ENCODE results near the gene FSTL4. TPM values are rescaled to one million over a fixed set of nuclear protein-coding genes. Genes with fewer than 3 reads are reported as not detected.

Gene FSTL4
- total RNA-seq, 1 donor from 2014 or later, result not detected

GRCh38 chr5:133613184-133613583 lies 843 bp upstream of the FSTL4 start:
- ATAC-seq (ENCODE audit: poor library complexity), result no peak
- no peak for DNase-seq
- intact Hi-C loops (cut with DNase I), result loop anchor here (10.0 kb wide), 1 partner anchor 188 kb away; no protein-coding TSS in a partner anchor

- intact Hi-C loops (cut with DNase I), result loop anchor here (10.0 kb wide), 1 partner anchor 187 kb away; no protein-coding TSS in a partner anchor
- ATAC-seq (ENCODE audit: poor library complexity), result peak; percentile 5
- DNase-seq, result no peak
Measured at GRCh38 chr5:133611357-133612248, 738 bp downstream of the FSTL4 start.

DNA sequence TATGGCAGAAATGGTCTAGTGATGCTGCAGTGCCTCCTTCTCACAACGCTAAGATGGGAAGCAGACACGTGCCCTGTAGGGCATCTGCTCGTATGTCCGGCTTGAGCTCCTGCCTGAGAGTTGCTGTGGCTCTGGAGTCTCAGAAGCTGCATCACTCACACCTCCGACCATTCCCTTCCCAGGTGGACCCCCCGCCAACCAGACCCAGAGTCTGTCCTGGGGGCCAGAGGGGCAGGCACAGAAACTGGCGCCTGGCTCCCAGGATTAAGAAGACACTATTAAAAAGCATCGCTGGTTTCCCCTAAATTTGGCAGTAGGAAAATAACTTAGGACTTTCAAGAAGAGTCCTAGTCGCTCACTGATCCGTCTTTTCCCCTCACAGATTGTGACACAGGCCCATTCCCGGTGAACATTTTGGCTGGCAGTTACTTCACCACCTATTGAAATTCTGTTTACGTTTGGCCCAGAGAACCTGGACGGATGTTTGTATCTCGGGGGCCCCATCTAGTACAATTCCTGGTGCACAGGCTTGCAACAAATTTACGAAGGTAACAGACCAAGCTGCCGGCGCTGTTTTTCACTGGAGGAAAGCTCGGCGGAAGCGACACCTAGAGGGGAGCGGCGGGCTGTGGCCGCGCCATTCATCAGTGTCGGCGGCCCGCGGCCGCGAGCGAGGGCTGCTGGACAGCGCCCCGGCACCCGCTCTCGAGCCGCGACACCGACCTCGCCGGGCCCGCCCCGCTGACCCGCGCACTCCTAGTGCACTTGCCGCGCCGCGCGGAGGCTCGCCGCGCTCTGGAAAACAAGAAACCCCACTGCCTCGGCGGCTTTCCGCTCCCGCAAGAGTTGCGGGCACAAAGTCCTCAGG lies 1.6 kb downstream of the FSTL4 start:
- DNase-seq (peak; percentile 72), ATAC-seq (ENCODE audit: poor library complexity) (peak; percentile 97)
- intact Hi-C loops (cut with DNase I), result loop anchor here (10.0 kb wide), 1 partner anchor 186 kb away; no protein-coding TSS in a partner anchor

DNA sequence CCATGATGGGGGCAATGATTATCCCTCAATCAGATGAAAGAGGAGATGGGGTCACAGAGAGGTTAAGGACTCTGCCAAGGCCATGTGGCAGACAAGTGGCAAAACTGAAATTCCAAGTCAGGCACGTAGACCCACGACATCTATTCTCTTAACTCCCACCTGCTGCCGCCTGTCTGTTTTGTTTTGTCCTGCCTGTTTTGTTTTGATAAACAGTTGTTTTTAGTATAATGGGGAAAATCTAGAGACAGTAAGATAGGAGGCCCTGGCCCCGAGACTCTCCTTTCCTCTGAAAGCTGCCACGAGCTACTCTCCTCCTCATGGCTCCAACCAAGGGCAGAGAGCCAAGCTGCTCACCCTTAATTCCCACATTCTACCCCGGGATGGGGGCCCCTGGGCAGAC lies 4.9 kb downstream of the FSTL4 start:
- ATAC-seq (ENCODE audit: poor library complexity) (no peak), DNase-seq (no peak)
- intact Hi-C loops (cut with DNase I), result no loop called here

DNA sequence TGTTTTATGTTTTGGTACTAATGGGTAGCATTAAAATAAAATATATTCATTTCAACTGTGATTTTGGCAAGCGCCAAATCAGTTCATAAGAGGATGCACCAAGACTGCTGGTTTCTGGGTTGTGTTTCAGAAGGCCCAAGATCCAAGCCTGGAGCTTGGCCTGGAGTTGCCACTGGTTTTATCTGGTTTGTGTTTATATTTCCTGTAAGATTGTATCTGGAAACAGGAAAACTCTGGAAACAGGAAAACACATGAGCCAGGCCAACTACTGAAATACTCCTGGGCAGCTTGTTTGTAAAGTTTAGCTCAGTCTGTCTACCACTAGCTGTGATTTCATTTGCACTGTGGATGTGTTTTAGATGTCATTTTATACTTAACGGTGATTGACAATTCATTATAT lies 5.5 kb downstream of the FSTL4 start:
- ATAC-seq (ENCODE audit: poor library complexity), result no peak
- intact Hi-C loops (cut with DNase I), result no loop called here
- DNase-seq, result no peak

- intact Hi-C loops (cut with DNase I), result no loop called here
- ATAC-seq (ENCODE audit: poor library complexity) (peak; percentile 94), DNase-seq (no peak)
Measured at GRCh38 chr5:133605323-133605722, 7.0 kb downstream of the FSTL4 start.

GRCh38 chr5:133603711-133604110 lies 8.6 kb downstream of the FSTL4 start:
- ATAC-seq (ENCODE audit: poor library complexity) (no peak), DNase-seq (no peak)
- intact Hi-C loops (cut with DNase I), result no loop called here

GRCh38 chr5:133602835-133603380 lies 9.4 kb downstream of the FSTL4 start:
- ATAC-seq (ENCODE audit: poor library complexity), result no peak

DNA sequence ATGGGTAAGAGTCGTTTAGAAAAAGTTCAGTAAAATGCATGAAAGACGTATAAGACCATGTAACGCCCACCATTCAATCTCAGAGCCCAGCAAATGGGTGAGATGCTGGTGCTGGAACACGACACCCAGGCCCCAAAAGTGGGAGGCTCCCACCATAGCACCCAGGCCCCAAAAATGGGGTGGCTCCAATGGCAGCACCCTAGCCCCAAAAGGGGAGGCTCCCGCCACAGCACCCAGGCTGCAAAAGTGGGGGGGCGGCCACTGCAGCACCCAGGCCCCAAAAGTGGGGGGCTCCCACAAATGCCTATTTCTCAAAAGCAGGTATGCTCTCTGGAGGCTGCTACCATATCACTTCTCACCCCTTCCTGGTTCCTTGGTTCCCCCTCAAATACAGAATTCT lies 12.7 kb downstream of the FSTL4 start:
- intact Hi-C loops (cut with DNase I), result no loop called here
- no peak for ATAC-seq (ENCODE audit: poor library complexity)
- DNase-seq, result no peak

More at GRCh38 chr5:133602835-133603380, 9.4 kb downstream of the FSTL4 start:
- intact Hi-C loops (cut with DNase I), result no loop called here
- no peak for DNase-seq

DNA sequence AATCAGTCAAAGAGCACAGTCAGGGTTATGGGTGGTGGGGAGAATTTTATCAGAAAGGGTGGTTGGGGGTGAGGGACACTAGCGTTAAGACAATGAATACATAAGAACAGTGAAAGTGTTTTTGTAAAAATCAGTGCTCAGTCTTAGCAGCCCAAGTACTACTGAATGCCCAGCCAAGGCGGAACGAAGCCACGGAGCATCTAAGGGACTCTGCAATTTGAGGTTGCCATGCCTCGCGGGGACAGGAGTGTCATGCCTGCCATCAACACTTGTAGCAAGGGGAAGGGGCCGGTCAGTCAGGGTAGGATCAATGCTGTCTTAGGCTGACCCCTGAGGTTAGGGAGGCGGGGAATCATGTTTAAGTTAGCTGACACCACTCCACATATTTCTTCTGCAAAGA lies 13.3 kb downstream of the FSTL4 start:
- intact Hi-C loops (cut with DNase I), result no loop called here
- ATAC-seq (ENCODE audit: poor library complexity), result no peak
- DNase-seq, result no peak

GRCh38 chr5:133596049-133596448 lies 16.3 kb downstream of the FSTL4 start:
- ATAC-seq (ENCODE audit: poor library complexity), result no peak
- no peak for DNase-seq
- intact Hi-C loops (cut with DNase I), result no loop called here

GRCh38 chr5:133595465-133595864 lies 16.9 kb downstream of the FSTL4 start:
- DNase-seq (no peak), ATAC-seq (ENCODE audit: poor library complexity) (no peak)
- intact Hi-C loops (cut with DNase I), result no loop called here

GRCh38 chr5:133589286-133589685 lies 23.1 kb downstream of the FSTL4 start:
- no peak for ATAC-seq (ENCODE audit: poor library complexity)
- DNase-seq, result no peak
- intact Hi-C loops (cut with DNase I), result no loop called here

DNA sequence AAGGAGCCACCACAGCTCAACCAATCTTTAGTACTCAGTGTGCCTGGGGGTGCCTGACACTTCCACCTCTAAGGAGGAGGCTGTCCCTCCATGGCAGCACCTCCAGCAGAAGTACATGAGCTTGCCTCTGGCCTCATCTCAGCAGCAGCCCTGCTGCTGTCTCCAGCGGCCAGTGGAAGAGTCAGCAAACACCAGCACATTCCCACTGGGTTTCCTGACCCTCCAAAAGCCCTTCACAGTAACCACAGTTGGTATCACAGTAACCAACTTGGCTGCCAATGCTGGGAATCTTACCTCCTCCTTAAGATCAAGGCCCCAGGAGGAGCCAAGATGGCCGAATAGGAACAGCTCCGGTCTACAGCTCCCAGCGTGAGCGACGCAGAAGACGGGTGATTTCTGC lies 29.4 kb downstream of the FSTL4 start:
- intact Hi-C loops (cut with DNase I), result no loop called here
- no peak for DNase-seq
- no peak for ATAC-seq (ENCODE audit: poor library complexity)

DNA sequence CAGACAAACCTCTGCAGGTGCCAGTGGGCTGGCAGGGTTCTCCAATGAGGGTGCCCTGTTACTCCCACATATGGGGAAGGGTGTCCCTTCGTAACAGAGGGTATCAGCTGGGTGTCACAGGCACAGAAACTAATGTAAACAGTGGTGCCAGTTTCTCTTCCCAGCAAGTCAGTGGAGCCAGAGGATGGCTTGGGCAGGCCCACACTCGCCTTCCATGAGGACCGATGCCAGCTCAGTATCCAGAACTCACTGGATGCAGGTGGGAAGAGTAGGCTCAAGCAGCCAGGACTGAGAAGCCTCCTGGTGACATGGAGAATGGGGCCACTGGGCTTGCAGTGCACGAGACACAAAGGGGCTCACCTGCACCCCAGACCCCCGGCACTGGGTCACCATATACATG lies 30.4 kb downstream of the FSTL4 start:
- ATAC-seq (ENCODE audit: poor library complexity) (no peak), DNase-seq (no peak)
- intact Hi-C loops (cut with DNase I), result no loop called here

DNA sequence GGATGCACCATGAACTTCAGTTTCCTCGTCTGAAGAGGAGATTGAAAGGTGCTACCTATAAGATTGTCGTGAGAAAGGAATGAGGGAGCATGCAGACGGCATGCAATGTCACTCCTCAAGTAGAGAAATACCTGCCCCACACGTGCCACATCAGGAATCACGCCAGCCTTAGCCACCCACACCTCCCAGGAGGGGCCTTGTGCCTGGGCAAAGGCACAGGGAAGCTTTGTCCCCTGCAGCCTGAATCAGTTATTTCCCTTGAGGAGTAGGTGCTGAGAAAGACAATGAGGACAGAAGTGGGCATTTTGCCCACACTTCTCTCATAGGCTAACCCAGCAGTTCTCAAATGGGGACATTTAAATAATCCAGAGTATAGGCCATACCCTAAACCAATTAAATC lies 31.0 kb downstream of the FSTL4 start:
- intact Hi-C loops (cut with DNase I), result no loop called here
- no peak for ATAC-seq (ENCODE audit: poor library complexity)
- no peak for DNase-seq

DNA sequence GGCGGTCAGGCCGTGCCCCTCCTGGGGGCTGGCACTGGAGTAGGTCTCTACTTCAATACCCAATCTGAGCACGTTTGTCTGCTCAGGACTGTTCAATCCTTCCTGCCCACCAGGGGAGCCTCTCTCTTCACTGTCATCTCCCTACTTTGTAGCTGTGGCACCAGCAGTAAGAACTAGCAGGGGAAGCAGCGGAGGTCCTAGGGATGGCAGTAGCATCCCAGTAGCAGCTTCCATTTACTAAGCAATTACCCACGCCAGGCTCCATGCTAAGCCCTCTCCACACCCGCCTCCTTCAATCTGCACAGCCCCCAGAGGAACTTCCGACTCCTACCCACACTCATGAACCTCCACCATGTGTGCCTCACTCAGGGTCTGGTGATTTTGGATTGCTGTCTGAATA lies 31.7 kb downstream of the FSTL4 start:
- no peak for DNase-seq
- intact Hi-C loops (cut with DNase I), result no loop called here
- ATAC-seq (ENCODE audit: poor library complexity), result no peak

DNA sequence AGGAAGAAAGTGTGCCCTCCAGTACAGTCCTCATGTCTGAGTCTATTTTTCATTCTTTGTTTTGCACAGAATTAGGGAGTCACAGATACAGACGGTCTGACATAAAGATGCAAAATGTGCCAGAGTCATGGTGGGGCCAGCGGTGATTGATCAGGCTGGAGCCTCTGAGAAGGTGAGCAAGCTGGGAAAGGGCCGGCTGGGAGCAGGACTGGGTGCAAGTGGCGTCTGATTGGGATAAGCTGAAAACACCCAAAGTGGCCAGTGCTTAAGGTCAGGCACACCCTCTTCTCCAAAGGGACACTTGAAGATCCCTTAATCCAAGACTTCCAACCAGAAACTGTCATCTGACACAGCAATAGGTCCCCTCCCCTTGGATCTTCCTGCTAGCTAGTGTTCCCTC lies 32.6 kb downstream of the FSTL4 start:
- intact Hi-C loops (cut with DNase I), result no loop called here
- no peak for DNase-seq
- ATAC-seq (ENCODE audit: poor library complexity), result no peak

DNA sequence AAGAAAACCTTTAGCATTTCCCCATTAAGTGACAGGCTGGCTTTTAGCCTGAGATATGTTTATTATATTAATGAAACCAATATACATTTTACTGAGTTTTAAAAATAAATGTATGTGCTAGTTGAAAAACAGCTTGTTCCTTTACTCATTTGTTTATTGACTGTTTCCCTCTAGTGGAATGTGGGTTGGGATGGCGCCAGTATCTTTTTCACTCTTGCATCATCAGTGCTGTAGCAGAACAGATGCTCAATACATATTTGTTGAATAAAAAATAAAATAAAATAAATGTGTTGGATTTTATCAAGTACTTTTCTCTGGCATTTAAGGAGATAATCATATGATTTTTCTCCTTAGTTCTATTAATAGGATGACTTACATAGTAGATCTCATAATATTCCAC lies 43.0 kb downstream of the FSTL4 start:
- ATAC-seq (ENCODE audit: poor library complexity) (no peak), DNase-seq (no peak)
- intact Hi-C loops (cut with DNase I), result no loop called here

Data from Right ventricle myocardium superior (tissue), 1 donor.